ENCODE measurements around the gene FAF1. TPM values are rescaled to one million over a fixed set of nuclear protein-coding genes. Genes with fewer than 3 reads are reported as not detected.

Gene FAF1
- total and polyA plus RNA-seq, 4 donors, result 8.6 to 45.0 (median 18.2) TPM

GRCh38 chr1:50667710-50668356 is 292.2 kb downstream of the FAF1 start:
- H3K27ac ChIP-seq (ENCODE audit: low read depth in 1 of 2, low read length in 2 of 2), result no peak overlapping the region
- H3K4me3 ChIP-seq (ENCODE audit: low read depth in 1 of 3, low read length in 3 of 3), result no peak overlapping the region
- no peaks in the 10 kb centered on the region for H3K27me3 ChIP-seq (ENCODE audit: control insufficient read depth in 4 of 4, insufficient read depth in 4 of 4, low read length in 3 of 4)
- H3K36me3 ChIP-seq (ENCODE audit: control insufficient read depth in 4 of 4, insufficient read depth in 3 of 4, low read depth in 1 of 4, low read length in 3 of 4), result no peaks in the 10 kb centered on the region
- no peak overlapping the region for H3K9ac ChIP-seq (ENCODE audit: low read depth in 1 of 2, low read length in 2 of 2)
- TF ChIP-seq JUND (IDR thresholded peaks at IDR 0.05) (no peak), FOXA2 (IDR thresholded peaks at IDR 0.05) (no peak), GABPA (IDR thresholded peaks at IDR 0.05 in 1 of 2, conservative IDR thresholded peaks at IDR 0.05 in 1 of 2) (no peak), ZBTB33 (IDR thresholded peaks at IDR 0.05) (no peak), YY1 (IDR thresholded peaks at IDR 0.05) (no peak), ATF3 (IDR thresholded peaks at IDR 0.05) (no peak), HNF4G (IDR thresholded peaks at IDR 0.05) (no peak)
- no peaks in the 10 kb centered on the region for H3K9me3 ChIP-seq (ENCODE audit: control insufficient read depth in 4 of 4, low read length in 3 of 4)
- 78% methylated on average over 4 of the region's 4 CpGs for WGBS
- DNase-seq (ENCODE audit: low spot score), result no peak
- H3K4me1 ChIP-seq (ENCODE audit: control insufficient read depth in 4 of 4, insufficient read depth in 4 of 4, low read length in 3 of 4), result peaks cover 0 to 8% (median 2%) of the 10 kb centered on the region in 4 donors

GRCh38 chr1:50667272-50667671 is 292.8 kb downstream of the FAF1 start:
- TF ChIP-seq HNF4G (IDR thresholded peaks at IDR 0.05), result no peak
- TF ChIP-seq GABPA (IDR thresholded peaks at IDR 0.05 in 1 of 2, conservative IDR thresholded peaks at IDR 0.05 in 1 of 2), result no peak
- TF ChIP-seq HNF4A (conservative IDR thresholded peaks at IDR 0.05), result no peak
- no peak for TF ChIP-seq YY1 (IDR thresholded peaks at IDR 0.05)
- no peak overlapping the region for H3K27ac ChIP-seq (ENCODE audit: low read depth in 1 of 2, low read length in 2 of 2)
- WGBS, result 65% methylated on average over 2 of the region's 2 CpGs

GRCh38 chr1:50666849-50667248 is 293.2 kb downstream of the FAF1 start:
- Histone ChIP-seq H3K36me3 (ENCODE audit: control insufficient read depth in 4 of 4, insufficient read depth in 3 of 4, low read depth in 1 of 4, low read length in 3 of 4) (no peaks in the 10 kb centered on the region), H3K27me3 (ENCODE audit: control insufficient read depth in 4 of 4, insufficient read depth in 4 of 4, low read length in 3 of 4) (no peaks in the 10 kb centered on the region), H3K4me3 (ENCODE audit: low read depth in 1 of 3, low read length in 3 of 3) (no peak overlapping the region), H3K27ac (ENCODE audit: low read depth in 1 of 2, low read length in 2 of 2) (no peak overlapping the region), H3K9me3 (ENCODE audit: control insufficient read depth in 4 of 4, low read length in 3 of 4) (no peaks in the 10 kb centered on the region), H3K4me1 (ENCODE audit: control insufficient read depth in 4 of 4, insufficient read depth in 4 of 4, low read length in 3 of 4) (peaks cover 0 to 8% (median 2%) of the 10 kb centered on the region in 4 donors), H3K9ac (ENCODE audit: low read depth in 1 of 2, low read length in 2 of 2) (no peak overlapping the region)
- DNase-seq (ENCODE audit: low spot score), result no peak
- TF ChIP-seq SP1 (IDR thresholded peaks at IDR 0.05) (no peak), EGR1 (IDR thresholded peaks at IDR 0.05; ENCODE audit: low read depth in 2 of 2) (no peak), GABPA (IDR thresholded peaks at IDR 0.05 in 1 of 2, conservative IDR thresholded peaks at IDR 0.05 in 1 of 2) (no peak), CTCF (IDR thresholded peaks at IDR 0.05; ENCODE audit: low read depth, low read length, missing input control) (no peak), FOXA1 (IDR thresholded peaks at IDR 0.05) (no peak), TAF1 (conservative IDR thresholded peaks at IDR 0.05) (no peak), FOXA2 (IDR thresholded peaks at IDR 0.05) (no peak), YY1 (IDR thresholded peaks at IDR 0.05) (no peak)

More at GRCh38 chr1:50667272-50667671, 292.8 kb downstream of the FAF1 start:
- Histone ChIP-seq H3K4me1 (ENCODE audit: control insufficient read depth in 4 of 4, insufficient read depth in 4 of 4, low read length in 3 of 4) (peaks cover 0 to 8% (median 2%) of the 10 kb centered on the region in 4 donors), H3K36me3 (ENCODE audit: control insufficient read depth in 4 of 4, insufficient read depth in 3 of 4, low read depth in 1 of 4, low read length in 3 of 4) (no peaks in the 10 kb centered on the region), H3K9ac (ENCODE audit: low read depth in 1 of 2, low read length in 2 of 2) (no peak overlapping the region), H3K27me3 (ENCODE audit: control insufficient read depth in 4 of 4, insufficient read depth in 4 of 4, low read length in 3 of 4) (no peaks in the 10 kb centered on the region), H3K4me3 (ENCODE audit: low read depth in 1 of 3, low read length in 3 of 3) (no peak overlapping the region), H3K9me3 (ENCODE audit: control insufficient read depth in 4 of 4, low read length in 3 of 4) (no peaks in the 10 kb centered on the region)
- DNase-seq (ENCODE audit: low spot score), result no peak

Measured in liver (tissue), 9 donors.